NCI-H1048 (cell line): ENCODE results near the gene NR1H2.
"Not testable (repeated sequence)": the region's sequence is repeated elsewhere in the genome, so short reads cannot be mapped to it uniquely, and the experiment has no call there.

Source experiments
- DNase-seq: peaks from one replicate; lab custom pipeline; 2025; lab: John Stamatoyannopoulos, UW

The NR1H2 gene

DNA sequence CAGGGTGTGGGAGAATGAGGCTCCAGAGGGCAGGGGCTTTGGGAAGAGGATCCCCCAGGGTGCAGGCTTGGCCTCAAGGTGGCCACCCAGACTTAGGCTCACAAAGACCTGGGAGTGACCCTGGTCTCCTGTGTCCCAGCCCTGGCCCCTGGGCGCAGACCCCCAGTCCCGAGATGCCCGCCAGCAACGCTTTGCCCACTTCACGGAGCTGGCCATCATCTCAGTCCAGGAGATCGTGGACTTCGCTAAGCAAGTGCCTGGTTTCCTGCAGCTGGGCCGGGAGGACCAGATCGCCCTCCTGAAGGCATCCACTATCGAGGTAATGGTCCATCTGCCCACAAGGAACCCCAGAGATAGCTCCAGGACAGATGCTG is 2.6 kb downstream of the NR1H2 start:
- DNase-seq: no peak

DNA sequence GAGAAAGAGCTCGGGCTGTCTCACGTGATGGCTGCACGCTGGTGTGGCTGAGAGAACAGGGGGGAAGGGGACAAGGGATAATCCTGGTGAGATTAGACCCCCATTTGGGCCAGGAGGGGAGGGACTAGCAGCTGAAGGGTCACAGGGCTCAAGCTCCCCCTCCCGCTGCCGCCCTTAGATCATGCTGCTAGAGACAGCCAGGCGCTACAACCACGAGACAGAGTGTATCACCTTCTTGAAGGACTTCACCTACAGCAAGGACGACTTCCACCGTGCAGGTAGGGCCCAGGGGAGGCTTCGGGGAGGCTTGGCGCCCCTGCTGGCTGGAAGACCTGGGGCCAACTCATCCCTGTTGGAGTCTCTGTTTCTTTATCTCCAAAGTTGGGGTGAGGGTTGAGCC is 3.3 kb downstream of the NR1H2 start:
- no peak for DNase-seq

DNA sequence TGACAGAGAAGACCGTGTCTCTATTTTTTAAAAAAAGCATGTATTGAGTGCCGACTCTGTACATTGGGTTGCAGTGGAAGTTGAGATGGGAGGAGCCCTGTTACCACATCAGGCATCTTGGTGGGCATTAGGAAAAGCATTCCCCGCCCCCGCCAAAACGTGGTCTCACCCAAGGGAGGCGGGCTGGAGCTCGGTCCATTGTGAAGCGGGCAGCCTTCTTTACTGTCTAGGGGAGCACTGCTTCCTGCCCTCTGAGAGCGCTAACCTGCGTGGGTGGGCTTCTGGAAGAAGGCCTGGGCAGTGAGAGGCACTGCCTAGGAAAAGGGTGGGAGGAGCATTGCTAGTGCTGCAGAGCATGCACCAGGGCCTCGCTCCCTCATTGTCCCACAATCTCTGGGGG is 3.9 kb downstream of the NR1H2 start:
- DNase-seq: no peak

DNA sequence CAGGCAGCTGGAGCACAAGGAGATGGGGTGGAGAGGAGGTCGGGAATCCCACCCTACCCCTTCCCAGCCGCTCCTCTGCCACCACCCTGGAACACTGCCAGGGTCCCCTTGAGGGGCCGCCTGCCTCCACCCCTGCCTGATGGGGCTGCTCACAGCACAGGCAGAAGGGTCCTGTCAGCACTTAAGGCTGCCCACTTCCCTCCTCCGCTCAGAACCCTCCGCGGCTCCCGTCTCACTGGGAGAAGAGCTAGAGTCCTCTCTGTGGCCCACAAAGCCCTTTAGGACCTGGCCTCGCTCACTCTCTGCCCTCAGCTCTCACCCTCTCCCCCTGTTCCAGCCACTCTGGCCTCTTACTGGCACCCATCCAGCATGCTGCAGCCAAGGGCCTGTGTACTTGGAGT is 4.5 kb downstream of the NR1H2 start:
- no peak for DNase-seq

DNA sequence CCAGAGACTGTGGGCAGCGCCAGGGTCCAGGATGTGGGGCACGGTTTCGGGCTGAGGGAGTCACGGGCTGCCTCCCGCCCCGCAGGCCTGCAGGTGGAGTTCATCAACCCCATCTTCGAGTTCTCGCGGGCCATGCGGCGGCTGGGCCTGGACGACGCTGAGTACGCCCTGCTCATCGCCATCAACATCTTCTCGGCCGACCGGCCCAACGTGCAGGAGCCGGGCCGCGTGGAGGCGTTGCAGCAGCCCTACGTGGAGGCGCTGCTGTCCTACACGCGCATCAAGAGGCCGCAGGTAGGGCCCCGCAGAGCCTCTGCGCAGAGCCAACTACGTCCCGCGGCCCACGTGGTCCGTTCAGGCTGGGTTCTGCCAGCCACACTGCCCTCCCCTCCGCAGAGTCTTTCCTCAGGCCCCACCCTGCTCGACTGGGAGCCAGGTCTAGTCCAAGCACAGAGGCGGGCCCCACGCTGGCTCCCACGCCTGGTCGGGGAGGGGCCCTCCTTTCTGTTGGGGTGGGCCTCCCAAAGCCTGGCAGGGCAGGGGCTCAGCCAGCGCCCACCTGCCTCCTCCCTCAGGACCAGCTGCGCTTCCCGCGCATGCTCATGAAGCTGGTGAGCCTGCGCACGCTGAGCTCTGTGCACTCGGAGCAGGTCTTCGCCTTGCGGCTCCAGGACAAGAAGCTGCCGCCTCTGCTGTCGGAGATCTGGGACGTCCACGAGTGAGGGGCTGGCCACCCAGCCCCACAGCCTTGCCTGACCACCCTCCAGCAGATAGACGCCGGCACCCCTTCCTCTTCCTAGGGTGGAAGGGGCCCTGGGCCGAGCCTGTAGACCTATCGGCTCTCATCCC is 5.8 kb downstream of the NR1H2 start:
- no peak for DNase-seq

DNA sequence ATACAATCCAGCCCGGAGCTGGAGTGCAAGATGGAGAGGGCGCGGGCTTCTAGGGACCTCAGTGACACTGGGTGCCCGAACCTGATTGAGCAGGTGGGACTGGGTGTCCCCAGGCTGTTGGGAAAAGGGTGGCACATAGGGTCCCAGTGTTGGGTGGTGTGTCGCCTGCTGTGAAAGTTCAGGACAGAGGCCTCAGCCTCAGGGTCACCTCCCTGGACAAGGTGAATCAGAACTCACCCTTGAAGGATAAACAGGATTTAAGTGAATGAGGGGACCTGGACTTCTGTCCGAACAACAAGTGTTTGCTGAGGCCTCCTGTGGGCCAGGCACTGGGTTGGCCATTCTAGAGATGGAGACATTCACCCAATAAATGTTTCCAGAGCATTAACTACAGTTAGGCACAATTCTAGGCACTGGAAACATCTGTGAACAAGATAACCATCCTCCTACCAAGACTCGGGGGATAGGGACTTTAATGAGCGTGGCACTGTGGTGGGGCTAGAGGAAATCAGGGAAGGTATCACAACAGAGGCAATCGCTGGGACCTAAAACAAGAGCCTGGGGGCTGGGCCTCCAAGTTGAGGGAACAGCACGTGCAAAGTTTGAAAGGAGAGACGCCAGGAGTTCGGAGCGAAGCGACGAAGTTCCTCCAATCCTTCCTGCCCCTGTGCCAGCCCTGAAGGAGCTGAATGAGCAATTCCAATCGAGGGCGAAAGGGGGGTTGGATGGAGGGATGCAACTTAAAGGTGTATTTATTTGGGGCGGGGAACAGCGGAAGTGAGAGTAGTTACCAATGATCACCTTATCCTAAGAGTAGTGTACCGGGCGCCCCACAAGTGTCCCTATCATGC is 7.0 kb downstream of the NR1H2 start:
- DNase-seq: no peak

DNA sequence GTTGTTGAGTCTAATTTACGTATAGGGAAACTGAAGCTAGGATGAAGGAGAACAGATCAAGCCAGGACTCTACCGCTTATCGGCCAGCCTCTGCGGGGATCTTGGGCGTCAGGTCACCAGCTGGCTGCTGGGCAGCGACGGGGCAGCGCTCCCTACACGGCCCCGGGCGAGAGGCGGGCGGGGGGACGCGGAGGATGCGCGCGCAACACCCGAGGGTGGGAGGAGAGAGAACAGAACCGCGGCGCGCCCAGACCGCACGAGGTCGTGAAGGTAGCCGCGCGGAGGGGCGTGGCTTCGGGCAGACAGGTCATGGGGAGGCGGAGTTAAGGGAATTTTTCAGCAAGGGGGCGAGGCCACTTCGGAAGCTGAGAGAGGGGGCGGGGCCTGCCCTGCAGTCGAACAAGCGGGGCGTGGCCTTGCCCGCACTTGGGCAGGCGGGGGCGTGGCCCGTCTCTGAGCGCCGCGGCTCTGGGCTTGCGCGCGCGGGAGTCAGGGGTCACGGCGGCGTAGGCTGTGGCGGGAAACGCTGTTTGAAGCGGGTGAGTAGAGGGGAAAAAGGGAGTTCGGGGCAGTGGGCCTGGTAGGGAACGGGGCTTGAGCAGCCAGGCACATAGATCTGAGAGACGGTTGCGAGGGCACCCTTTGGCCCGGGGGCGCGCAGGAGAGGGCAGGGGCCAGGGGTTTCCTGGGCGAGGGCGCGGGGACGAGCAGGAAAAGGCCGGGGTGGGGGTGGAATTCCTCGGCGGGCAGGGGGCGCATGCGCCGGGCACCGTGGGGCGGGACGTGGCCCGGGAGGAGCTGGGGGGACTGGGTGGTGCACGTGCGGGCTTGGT is 7.8 kb downstream of the NR1H2 start, which contains the start of gene POLD1:
TSS of gene POLD1 (plus strand) at position 496 of the 833 bp plus-strand sequence. CDS start 14,505 bp downstream, outside the sequence.
- DNase-seq: peak; percentile 97

DNA sequence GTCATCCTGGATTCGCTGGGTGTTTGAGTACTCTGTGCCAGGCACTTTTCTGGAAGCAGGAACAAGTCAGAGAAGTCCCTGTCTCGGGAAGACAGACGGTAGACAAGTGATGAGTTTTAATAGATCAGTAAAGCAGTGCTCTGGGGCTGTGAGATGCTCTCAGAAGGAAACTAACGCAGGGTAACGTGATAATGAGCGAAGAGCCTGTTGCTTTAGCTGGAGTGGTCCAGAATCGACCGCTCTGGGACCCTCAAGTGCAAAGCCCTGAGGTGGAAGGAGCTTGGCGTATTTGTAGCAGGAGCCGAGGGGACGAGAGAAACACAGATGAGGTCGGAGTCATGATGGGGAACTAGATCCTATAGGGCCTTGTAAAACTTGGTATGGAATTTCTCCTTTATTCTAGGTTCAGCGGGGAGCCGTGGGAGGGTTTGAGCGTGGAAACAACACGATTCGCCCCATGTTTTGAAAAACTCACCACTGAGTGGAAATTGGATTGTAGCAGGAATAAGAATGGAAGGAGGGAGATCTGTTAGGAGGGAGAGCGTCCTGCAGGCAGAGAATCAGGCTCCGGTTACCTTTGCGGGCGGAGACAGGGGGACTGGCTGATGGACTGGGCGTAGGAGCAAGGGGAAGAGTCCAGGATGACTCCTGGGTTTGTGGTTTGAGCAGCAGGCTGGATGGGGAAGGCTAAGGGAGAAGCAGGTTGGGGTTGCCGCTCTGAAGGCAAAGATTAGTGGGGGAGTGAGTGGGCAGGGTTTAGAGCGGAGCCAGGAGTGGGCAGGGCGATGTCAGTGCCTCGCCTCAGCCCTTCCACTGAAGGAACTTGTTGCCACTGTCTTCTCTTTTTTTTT is 8.7 kb downstream of the NR1H2 start:
- DNase-seq: no peak

DNA sequence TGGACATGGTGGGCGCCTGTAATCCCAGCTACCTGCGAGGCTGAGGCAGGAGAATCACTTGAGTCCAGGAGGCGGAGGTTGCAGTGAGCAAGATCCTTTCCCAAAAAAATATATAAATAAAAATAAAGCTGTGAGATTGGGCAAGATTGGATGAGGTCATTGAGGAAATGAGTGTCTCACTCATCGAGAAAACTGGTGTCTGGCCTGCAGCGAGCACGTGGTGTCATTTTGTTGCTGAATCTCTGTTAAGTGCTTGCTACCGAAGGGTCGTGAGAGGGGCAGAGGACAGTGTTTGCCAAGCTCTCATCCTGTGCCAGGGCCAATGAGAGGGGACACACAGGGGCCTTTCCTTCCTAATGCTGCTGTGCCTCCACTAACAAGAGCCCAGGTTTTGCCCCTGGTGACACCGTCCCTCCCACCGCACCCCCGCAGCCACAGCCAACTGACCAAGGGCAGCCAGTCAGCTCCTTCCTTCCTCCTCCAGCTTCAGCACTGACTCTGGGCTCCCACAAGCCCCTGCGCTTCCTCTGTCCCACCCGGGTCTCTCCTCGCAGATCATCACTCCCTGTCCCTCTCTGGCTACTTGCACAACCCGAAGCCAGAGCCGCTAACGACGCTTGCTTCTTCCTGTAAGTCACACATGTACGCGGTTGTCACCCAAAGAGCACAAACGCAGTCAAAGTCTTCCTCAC is 11.1 kb downstream of the NR1H2 start:
- no peak for DNase-seq

DNA sequence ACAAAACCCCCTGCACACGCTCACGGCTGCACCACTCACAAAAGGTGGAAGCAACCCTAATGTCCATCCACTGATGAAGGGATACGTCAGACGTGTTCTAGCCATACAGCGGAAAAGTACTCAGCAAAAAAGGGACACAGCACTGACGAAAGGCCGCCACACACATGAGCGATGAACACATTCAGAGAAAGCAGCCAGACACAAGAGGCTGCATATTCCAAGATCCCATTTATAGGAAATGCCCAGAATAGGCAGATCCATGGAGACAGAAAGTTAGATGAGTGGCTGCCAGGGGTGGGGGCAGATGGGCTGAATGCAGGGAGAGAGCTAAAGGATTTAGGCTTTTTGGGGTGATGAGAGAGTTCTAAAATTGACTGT is 11.6 kb downstream of the NR1H2 start:
- DNase-seq: no peak

DNA sequence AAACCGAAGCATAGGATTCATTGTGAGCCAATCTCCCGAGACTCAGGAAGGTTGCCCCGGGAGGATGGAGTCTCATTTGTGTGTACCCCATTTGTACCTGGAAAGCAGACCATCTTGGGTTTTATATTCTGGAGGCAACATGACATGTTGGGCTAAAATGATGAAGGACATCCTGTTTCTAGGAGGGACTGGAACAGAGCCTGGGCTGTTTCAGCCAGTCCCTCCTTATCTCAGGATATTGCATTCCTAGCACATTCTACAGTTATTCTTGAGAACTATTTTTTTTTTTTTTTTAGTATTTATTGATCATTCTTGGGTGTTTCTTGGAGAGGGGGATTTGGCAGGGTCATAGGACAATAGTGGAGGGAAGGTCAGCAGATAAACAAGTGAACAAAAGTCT is 14.0 kb downstream of the NR1H2 start:
- not testable (repeated sequence) for DNase-seq

DNA sequence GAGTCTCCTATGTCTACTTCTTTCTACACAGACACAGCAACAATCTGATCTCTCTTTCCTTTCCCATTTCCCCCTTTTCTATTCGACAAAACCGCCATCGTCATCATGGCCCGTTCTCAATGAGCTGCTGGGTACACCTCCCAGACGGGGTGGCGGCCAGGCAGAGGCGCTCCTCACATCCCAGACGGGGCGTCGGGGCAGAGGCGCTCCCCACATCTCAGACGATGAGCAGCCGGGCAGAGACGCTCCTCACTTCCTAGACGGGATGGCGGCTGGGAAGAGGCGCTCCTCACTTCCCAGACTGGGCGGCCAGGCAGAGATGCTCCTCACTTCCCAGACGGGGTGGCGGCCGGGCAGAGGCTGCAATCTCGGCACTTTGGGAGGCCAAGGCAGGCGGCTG is 14.7 kb downstream of the NR1H2 start:
- DNase-seq: not testable (repeated sequence)

DNA sequence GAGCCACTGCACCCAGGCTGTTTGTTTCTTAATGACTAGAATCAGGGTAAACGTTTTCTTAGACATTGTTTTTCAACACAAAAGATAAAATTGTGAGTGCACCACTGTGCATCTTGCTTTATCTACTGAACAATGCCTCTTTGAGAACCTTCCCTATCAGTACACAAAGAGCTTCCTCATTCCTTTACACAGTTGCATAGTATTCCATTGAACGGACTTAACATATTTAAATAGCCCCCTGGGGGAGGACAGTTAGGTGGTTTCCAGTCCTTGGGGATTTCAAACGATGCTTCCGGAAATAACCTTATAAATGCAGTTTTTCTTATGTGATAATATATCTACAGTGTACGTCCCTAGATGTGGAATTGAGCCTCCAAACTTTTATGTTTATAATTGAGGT is 16.5 kb downstream of the NR1H2 start:
- DNase-seq: no peak

DNA sequence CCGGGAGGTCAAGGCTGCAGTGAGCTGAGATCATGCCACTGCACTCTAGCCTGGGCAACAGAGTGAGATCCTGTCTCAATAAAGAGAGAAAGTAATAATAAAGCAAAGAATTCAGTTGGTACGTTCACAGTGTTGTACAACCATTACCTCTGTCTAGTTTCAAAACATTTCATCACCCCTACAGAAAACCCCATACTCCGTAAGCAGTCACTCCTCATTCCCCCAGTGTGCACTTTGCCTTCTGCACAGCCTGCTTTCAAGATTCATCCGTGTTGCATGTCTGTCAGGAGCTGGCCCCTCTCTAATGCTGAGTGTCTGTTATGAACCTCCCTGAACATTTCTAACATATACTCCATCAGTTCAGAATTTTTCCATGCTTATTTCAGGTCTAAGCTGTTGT is 17.3 kb downstream of the NR1H2 start:
- no peak for DNase-seq

DNA sequence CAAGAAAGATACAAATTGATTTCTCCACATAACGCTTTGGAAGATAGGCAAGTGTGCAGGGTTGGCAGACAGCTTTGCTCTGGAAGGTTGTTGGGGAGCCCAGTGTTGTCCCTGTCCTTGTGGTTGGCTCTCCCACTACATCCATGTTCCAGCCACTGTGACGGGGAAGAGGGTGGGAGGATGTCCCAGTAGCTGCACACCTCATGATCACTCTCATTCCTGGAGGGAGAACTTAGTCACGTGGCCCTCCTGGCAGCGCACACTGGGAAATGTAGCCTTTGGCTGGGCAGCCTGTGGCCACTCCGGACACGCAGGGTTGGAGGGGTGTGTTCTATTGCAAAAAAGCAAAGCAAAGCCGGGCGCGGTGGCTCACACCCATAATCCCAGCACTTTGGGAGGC is 17.8 kb downstream of the NR1H2 start:
- DNase-seq: no peak

DNA sequence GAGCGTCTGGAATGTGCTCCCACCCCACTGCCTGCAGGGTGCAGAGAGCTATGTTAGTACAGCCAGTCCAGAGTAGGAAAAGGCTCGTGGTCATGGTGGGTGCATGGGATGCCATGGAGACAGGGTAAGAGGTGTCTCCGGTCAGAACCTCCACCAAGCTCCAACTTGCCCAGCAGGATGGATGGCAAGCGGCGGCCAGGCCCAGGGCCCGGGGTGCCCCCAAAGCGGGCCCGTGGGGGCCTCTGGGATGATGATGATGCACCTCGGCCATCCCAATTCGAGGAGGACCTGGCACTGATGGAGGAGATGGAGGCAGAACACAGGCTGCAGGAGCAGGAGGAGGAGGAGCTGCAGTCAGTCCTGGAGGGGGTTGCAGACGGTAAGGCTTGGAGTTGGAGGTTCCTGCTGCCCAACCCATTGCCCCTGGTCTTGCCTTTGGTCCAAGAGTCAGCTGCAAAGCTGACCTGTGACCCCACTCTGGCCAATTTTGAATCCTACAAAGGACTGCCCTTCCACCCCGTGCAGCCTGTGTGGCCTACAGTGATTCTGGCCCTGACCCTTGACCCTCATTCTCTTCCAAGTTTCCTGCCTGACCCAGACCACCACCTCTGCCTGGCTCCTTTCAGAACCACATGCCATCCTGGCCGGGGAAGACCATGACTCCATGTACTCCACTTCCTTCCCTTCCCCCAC is 22.6 kb downstream of the NR1H2 start:
- DNase-seq: no peak

DNA sequence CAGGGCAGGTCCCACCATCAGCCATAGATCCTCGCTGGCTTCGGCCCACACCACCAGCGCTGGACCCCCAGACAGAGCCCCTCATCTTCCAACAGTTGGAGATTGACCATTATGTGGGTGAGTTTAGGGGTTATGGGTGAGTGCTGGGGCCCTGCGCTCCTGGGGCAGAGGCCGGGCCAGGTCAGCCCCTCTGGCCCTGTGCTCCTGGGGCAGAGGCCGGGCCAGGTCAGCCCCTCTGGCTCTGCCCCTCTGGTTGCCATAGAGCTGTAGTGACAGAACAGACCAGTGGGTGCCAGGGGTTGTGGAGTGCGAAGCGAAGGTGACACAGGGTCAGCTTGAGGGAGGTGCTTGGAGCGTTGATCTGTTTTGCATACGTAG is 23.1 kb downstream of the NR1H2 start:
- DNase-seq: no peak

DNA sequence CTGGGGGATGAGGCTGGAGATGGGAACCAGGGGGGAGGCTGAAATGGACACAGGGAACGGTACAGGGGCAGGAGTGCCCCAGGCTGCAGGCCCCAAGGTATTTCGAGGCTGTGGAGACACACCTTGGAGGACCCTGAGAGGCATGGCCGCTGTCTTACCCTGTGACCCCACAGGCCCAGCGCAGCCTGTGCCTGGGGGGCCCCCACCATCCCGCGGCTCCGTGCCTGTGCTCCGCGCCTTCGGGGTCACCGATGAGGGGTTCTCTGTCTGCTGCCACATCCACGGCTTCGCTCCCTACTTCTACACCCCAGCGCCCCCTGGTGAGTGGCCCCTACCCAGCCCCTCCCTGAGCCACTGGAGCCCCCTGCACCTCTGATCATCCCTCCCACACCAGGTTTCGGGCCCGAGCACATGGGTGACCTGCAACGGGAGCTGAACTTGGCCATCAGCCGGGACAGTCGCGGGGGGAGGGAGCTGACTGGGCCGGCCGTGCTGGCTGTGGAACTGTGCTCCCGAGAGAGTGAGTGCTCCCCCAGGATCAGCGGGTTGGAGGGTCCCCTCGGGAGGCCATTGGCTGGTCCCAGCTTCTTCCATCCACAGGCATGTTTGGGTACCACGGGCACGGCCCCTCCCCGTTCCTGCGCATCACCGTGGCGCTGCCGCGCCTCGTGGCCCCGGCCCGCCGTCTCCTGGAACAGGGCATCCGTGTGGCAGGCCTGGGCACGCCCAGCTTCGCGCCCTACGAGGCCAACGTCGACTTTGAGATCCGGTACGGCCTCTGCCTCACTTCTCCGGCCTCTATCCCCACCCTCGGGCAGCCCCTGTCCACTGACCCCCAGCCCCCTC is 25.6 kb downstream of the NR1H2 start:
- DNase-seq: no peak
